ENCODE results near the gene FBXL20.

DNA sequence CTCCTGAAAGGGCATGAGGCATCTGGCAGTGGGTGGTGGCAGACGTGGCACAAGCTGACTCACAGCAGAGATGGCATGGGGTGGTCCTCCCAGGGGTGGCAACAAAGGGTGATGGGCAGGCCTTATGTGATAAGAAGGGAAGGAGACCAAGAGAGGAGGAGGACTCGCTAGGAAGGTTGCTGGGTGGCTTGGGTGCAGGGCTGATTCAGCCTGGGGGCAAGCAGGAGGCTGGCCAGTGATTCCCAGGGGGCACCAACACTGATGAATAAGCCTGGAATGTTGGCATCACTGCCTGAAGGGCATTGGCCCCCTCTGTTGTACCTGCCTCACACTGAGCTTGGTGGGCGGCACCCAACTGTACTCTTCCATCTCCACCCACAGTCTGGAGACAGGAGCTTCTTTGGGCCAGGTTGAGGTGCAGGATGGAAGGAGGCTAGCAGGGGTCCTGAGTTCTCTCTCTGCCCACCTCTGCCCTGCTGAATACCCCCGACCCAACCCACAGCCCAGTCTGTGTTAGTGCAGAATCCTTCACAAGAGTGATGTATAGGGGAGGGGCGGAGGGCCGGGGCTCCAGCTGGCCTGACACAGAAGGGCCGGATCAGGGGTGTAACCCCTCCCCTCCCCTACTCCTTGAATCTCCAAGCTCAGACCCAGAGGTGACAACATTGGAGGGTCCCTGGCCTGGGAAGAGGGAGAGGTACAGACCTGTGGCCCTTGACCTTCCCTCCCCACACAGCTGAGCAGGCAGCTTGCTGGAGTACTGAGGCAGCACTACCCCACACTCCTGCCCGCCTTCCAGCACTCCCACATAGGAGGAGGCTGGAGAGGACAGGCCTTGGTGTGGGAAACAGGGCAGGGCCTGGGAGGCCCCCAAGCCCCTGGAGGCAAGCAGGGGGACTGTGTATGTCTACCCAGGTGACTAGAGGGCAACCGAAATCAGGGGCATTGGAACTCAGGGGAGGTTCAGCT, 178.3 kb downstream of the FBXL20 start:
- TF ChIP-seq, protein P1, sequence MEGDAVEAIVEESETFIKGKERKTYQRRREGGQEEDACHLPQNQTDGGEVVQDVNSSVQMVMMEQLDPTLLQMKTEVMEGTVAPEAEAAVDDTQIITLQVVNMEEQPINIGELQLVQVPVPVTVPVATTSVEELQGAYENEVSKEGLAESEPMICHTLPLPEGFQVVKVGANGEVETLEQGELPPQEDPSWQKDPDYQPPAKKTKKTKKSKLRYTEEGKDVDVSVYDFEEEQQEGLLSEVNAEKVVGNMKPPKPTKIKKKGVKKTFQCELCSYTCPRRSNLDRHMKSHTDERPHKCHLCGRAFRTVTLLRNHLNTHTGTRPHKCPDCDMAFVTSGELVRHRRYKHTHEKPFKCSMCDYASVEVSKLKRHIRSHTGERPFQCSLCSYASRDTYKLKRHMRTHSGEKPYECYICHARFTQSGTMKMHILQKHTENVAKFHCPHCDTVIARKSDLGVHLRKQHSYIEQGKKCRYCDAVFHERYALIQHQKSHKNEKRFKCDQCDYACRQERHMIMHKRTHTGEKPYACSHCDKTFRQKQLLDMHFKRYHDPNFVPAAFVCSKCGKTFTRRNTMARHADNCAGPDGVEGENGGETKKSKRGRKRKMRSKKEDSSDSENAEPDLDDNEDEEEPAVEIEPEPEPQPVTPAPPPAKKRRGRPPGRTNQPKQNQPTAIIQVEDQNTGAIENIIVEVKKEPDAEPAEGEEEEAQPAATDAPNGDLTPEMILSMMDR (conservative IDR thresholded peaks at IDR 0.05 in 1 of 2, IDR thresholded peaks at IDR 0.05 in 1 of 2; ENCODE audit: low read depth in 1 of 2, low read length in 2 of 2), result no peak
- TF ChIP-seq EZH2 (IDR thresholded peaks at IDR 0.05; ENCODE audit: low read length, missing control alignments), result no peak

Measured in fibroblast of lung (primary cell).